Rectal smooth muscle tissue (tissue), 1 donor: ENCODE data around the gene TENT4B.

Experiments
- H3K27ac ChIP-seq: one replicate; pipeline ENCODE4 v1.7.0; 2013; ENCODE audit warnings: low read depth, low read length, inconsistent platforms
- H3K27me3 ChIP-seq: one replicate; pipeline ENCODE4 v1.7.0; 2013; ENCODE audit warnings: low read length; ENCODE audit not compliant: control insufficient read depth, insufficient read depth
- H3K36me3 ChIP-seq: one replicate; pipeline ENCODE4 v1.7.0; 2013; ENCODE audit warnings: low read length; ENCODE audit not compliant: control insufficient read depth, insufficient read depth
- H3K4me1 ChIP-seq: one replicate; pipeline ENCODE4 v1.7.0; 2013; ENCODE audit warnings: low read length; ENCODE audit not compliant: control insufficient read depth, insufficient read depth
- H3K4me3 ChIP-seq: one replicate; pipeline ENCODE4 v1.7.0; 2013; ENCODE audit warnings: low read length
- H3K9ac ChIP-seq: one replicate; pipeline ENCODE4 v1.7.0; 2013; ENCODE audit warnings: low read length

The TENT4B gene

DNA sequence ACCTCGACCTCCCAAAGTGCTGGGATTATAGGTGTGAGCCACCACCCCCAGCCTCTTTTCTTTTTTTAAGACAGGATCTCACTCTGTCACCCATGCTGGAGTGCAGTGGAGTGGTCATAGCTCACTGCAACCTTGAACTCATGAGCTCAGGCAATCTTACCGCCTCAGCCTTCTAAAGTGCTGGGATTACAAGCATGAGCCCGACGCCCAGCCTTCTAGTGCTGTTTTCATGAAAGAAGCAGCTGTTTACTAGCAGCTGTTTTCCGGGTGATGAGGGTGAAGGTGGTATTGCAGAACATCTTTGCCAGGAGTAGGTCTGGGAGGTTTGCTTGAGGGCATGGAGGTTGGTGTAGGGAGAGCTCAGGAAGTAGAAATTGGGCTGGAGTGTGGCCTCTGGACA lies 115.2 kb downstream of the TENT4B start:
- Histone ChIP-seq H3K9ac (no peak overlapping the region), H3K4me1 (no peaks in the 10 kb centered on the region), H3K36me3 (no peaks in the 10 kb centered on the region), H3K4me3 (no peak overlapping the region), H3K27ac (no peak overlapping the region), H3K27me3 (no peaks in the 10 kb centered on the region)

DNA sequence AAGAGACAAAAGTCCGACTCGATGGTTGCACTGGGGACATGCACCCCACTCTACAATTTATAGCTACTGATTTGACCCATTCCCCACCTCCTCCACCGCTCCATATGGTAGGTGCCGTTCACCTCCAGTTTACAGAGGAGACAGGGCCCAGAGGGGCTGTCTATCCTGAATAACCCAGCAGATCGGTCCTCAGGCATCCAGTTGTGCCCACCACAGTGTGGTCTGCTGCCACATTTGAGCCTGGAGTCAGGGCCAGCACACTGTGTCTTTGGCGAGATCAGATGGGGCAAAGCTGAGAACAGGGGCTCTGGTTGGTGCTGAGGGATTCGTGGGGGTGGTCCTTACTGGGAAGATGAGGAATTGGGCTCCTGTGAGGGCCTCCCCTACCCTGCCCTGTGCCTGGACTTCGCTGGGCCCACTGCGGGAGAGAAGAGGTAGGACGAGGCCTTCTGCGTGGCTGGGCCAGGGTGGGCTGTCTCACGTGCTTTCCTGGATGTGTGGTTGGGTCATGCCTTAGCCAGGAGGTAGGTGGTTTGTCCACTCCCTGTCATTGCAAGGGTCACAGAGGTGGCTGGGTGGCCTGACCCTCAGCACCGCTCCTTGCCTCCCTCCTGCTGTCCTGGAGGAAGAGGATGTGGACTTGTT lies 116.1 kb downstream of the TENT4B start:
- Histone ChIP-seq H3K27me3 (no peaks in the 10 kb centered on the region), H3K4me1 (no peaks in the 10 kb centered on the region), H3K27ac (no peak overlapping the region), H3K4me3 (no peak overlapping the region), H3K9ac (no peak overlapping the region), H3K36me3 (no peaks in the 10 kb centered on the region)

DNA sequence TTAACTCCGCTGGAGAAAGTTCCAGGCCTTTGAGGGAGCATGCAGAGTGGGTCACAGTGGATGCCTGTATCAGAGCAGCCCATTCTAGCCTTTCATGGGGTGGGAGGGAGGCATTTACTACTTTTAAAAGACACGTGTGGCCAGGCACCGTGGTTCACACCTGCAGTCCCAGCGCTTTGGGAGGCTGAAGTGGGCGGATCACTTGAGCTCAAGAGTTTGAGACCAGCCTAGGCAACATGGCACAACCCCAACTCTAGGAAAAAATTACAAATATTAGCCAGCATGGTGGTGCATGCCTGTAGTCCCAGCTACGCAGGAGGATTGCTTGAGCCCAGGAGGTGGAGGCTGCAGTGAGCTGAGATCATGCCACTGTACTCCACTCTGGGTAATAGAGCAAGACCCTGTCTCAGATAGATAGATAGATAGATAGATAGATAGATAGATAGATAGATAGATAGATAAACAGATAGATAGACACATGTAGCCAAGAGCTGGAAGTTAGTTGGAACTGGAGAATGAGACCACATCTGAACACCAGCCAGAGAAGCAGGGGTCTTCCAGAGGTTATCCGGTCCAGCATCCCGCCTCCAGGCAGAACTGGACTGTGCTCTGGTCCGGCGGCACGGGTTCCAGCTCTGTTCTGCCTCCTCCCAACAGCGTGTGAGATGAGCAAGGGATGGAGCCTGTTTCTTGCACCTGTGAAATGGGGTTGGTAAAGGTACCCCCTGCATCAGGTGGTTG lies 116.8 kb downstream of the TENT4B start:
- H3K4me3 ChIP-seq = no peak overlapping the region
- no peak overlapping the region for H3K9ac ChIP-seq
- no peak overlapping the region for H3K27ac ChIP-seq
- no peaks in the 10 kb centered on the region for H3K27me3 ChIP-seq
- no peaks in the 10 kb centered on the region for H3K4me1 ChIP-seq
- H3K36me3 ChIP-seq = no peaks in the 10 kb centered on the region

DNA sequence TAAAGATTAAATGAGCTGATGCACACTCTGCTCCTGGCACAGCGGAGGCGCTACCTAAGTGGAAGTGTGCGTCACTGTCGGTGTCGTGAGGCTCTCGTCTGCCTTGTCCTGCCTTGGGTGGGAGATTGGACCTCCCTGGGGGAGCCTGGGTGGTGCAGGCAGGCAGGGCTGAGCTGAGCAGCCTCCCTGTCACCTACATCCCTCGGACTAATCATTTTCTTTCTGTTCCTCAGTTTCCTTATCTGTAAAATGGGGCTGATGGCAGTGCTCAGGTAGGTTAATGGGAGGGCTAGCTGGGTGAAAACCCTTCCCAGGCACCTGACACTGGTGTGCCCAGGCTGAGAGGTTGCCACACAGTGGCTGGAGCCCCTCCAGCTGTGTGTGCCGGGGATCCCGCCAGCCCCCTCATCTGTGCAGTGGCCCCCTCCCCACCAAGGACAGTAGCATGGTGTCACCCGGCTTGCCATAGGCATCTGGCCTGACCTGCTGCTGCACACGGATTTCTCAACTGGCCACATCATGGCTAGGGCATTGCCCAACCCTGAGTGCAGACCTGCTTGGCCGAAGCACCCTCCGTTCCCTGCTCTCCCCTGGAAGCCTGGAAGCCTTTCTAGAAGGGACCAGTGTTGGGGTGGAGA lies 117.5 kb downstream of the TENT4B start:
- H3K4me3 ChIP-seq = no peak overlapping the region
- H3K27me3 ChIP-seq = no peaks in the 10 kb centered on the region
- no peak overlapping the region for H3K27ac ChIP-seq
- H3K9ac ChIP-seq = no peak overlapping the region
- no peaks in the 10 kb centered on the region for H3K36me3 ChIP-seq
- no peaks in the 10 kb centered on the region for H3K4me1 ChIP-seq

- Histone ChIP-seq H3K36me3 (no peaks in the 10 kb centered on the region), H3K27me3 (no peaks in the 10 kb centered on the region), H3K4me3 (no peak overlapping the region), H3K4me1 (no peaks in the 10 kb centered on the region), H3K27ac (no peak overlapping the region), H3K9ac (no peak overlapping the region)
Measured at GRCh38 chr16:50271148-50272041, 118.3 kb downstream of the TENT4B start.

DNA sequence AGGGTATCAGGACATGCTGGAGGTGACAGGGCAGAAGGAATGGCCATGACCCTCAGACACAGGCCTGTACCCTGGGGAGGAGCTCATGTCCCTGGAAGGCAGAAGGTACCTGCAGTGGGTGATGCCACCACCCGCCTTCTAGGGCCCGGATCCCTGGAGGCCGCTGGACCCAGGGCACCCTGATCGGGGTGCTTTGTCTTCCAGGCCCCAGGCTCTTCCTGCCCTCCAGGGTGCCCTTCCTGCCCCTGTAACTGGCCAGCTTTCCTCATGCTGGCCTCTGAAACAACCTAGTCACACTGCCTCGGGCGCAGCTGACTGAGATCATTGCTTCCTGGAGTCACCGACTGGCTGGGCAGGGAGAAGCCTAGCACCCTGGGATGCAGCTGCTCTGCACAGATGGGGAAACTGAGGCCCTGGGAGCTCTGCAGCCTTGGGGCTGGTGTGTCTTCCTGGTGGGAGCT lies 119.0 kb downstream of the TENT4B start:
- no peak overlapping the region for H3K27ac ChIP-seq

DNA sequence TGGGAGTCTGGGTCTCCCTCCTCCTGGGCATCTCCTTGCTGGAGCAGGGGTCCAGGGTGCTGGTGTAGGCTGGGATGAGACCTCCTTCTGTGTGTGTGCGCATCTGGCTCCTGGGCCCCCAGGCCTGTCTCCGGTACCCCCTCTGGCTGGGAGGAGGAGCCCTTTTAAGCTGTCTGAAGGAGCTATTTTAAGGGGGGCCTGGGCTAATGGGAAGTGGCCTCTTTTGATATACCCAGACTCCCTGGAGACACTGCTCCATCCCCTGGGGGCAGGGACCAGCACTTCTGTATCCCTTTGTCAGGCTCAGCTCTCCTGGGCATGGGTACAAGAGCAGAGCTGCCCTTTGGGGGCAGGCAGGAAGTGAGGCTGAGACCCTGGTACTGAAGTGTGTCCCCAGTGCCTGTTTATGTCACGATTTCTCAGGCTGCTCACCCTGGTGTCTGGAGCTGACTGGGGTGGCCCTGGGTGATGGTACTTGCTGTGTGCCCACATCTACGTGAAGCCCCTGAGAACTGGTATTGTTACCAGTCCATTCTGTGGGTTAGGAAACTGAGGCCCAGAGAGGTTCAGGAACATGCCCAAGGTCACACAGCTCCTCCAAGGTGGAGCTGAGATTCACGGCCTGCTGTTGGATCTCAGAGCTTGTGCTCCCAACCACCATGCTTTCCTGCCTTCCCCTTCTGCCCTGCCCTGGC lies 119.7 kb downstream of the TENT4B start:
- H3K4me1 ChIP-seq = no peaks in the 10 kb centered on the region
- H3K9ac ChIP-seq = no peak overlapping the region
- no peaks in the 10 kb centered on the region for H3K36me3 ChIP-seq
- no peaks in the 10 kb centered on the region for H3K27me3 ChIP-seq
- H3K4me3 ChIP-seq = no peak overlapping the region
- no peak overlapping the region for H3K27ac ChIP-seq

More for the DNA sequence above, 119.0 kb downstream of the TENT4B start:
- Histone ChIP-seq H3K4me1 (no peaks in the 10 kb centered on the region), H3K4me3 (no peak overlapping the region), H3K36me3 (no peaks in the 10 kb centered on the region), H3K27me3 (no peaks in the 10 kb centered on the region), H3K9ac (no peak overlapping the region)

GRCh38 chr16:50273382-50273690 lies 120.2 kb downstream of the TENT4B start:
- Histone ChIP-seq H3K4me1 (no peaks in the 10 kb centered on the region), H3K9ac (no peak overlapping the region), H3K27ac (no peak overlapping the region)

DNA sequence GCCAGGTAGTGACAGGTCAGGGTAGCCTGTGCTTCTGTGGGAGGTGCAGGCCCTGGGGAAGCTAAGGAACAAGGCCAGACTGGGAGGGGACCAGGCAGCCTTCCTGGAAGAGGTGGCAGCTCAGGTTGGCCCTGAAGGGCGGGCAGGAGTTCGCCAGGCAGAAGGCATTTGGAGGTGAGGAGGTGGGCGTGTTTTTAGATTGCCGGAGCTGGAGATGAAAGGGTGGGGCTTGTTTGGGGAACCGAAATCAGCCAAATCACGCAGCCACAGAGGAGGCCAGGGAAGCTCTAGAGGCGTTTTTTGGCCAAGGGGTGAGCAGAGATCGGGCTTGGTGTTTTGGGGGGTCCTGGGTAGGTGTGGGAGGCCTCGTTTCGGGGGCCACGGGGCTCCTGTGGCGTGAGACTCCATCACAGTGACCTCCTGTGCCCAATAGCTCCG lies 120.8 kb downstream of the TENT4B start:
- Histone ChIP-seq H3K4me1 (no peaks in the 10 kb centered on the region), H3K9ac (peak overlapping the region; percentile 4), H3K27me3 (no peaks in the 10 kb centered on the region), H3K36me3 (no peaks in the 10 kb centered on the region), H3K4me3 (peak overlapping the region; percentile 54), H3K27ac (no peak overlapping the region)

More at GRCh38 chr16:50273382-50273690, 120.2 kb downstream of the TENT4B start:
- Histone ChIP-seq H3K4me3 (no peak overlapping the region), H3K27me3 (no peaks in the 10 kb centered on the region), H3K36me3 (no peaks in the 10 kb centered on the region)

- Histone ChIP-seq H3K4me1 (no peaks in the 10 kb centered on the region), H3K27me3 (no peaks in the 10 kb centered on the region), H3K36me3 (no peaks in the 10 kb centered on the region), H3K9ac (peak overlapping the region; percentile 4), H3K27ac (no peak overlapping the region), H3K4me3 (peak overlapping the region; percentile 54)
Measured at GRCh38 chr16:50274326-50275097, 121.4 kb downstream of the TENT4B start.

DNA sequence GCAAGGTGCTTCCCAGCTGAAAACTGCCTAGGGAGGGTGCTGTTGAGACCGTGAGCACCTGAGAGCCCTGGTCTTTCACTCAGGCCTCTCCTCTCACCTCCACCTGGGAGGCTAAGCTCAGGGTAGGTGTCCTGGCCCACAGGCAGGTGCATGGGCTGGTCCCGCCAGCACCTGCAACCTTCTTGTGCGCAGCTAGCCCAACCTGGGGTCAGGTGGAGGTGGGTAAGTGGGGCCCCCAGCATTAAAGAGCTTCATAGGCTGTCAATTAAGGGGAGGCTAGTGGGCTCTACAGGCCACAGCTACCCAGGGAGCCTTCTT lies 122.0 kb downstream of the TENT4B start:
- H3K27me3 ChIP-seq = no peaks in the 10 kb centered on the region
- no peaks in the 10 kb centered on the region for H3K36me3 ChIP-seq
- H3K9ac ChIP-seq = no peak overlapping the region
- no peaks in the 10 kb centered on the region for H3K4me1 ChIP-seq
- H3K27ac ChIP-seq = no peak overlapping the region
- peak overlapping the region; percentile 40 for H3K4me3 ChIP-seq
